HepG2 (cell line): ENCODE measurements around the gene CFAP70.

Source experiments
- CSRNP2 ChIP-seq: sonication (generic); formaldehyde crosslinking; conservative IDR thresholded peaks from 2 replicates; pipeline ENCODE4 v1.8.0; 2022; ENCODE audit warnings: low read depth, missing genetic modification reagents
- CTCF ChIP-seq: sonication (generic); formaldehyde crosslinking; IDR thresholded peaks from 2 replicates; pipeline ENCODE4 v1.5.0; 2020; ENCODE audit warnings: mild to moderate bottlenecking, missing genetic modification reagents, moderate library complexity
- KLF11 ChIP-seq: IDR thresholded peaks from 2 replicates; pipeline ENCODE4 v1.6.1; 2016; ENCODE audit warnings: missing compliant biosample characterization
- MNT ChIP-seq: fragments of 450-650 bp; IDR thresholded peaks from 2 replicates; pipeline ENCODE4 v1.6.1; 2016
- NR3C1 ChIP-seq: sonication (generic); formaldehyde crosslinking; IDR thresholded peaks from 2 replicates; pipeline ENCODE4 v1.4.0; 2020; ENCODE audit warnings: missing genetic modification reagents
- REST ChIP-seq, 2 experiments: IDR thresholded peaks; 2 replicates each; pipeline ENCODE4 v1.6.1; 2011 to 2012; ENCODE audit warnings: low read length in 2 of 2, borderline replicate concordance in 1 of 2, low read depth in 1 of 2, mild to moderate bottlenecking in 1 of 2, moderate library complexity in 1 of 2
- SIN3A ChIP-seq: IDR thresholded peaks from 2 replicates; pipeline ENCODE4 v1.6.1; 2011; ENCODE audit warnings: low read depth, mild to moderate bottlenecking, control low read depth, low read length, borderline replicate concordance
- ZFP36 ChIP-seq: fragments of 150-350 bp; IDR thresholded peaks from 2 replicates; pipeline ENCODE4 v1.6.1; 2018; ENCODE audit warnings: borderline replicate concordance, low read length, low read depth; ENCODE audit not compliant: partially characterized antibody
- ZNF124 ChIP-seq: sonication (generic); formaldehyde crosslinking; IDR thresholded peaks from 2 replicates; pipeline ENCODE4 v1.4.0; 2020; ENCODE audit warnings: missing genetic modification reagents
- ZNF274 ChIP-seq: sonication (generic); formaldehyde crosslinking; IDR thresholded peaks from 2 replicates; pipeline ENCODE4 v1.5.1; 2020; ENCODE audit warnings: mild to moderate bottlenecking, missing genetic modification reagents
- TF ChIP-seq, protein P1 (sequence below): sonication (generic); formaldehyde crosslinking; IDR thresholded peaks from 2 replicates; pipeline ENCODE4 v1.5.0; 2020; ENCODE audit warnings: missing genetic modification reagents, mild to moderate bottlenecking, borderline replicate concordance
- TF ChIP-seq, protein P2 (sequence below): sonication (generic); formaldehyde crosslinking; IDR thresholded peaks from 2 replicates; pipeline ENCODE4 v1.4.0; 2020; ENCODE audit warnings: mild to moderate bottlenecking, missing genetic modification reagents

DNA sequence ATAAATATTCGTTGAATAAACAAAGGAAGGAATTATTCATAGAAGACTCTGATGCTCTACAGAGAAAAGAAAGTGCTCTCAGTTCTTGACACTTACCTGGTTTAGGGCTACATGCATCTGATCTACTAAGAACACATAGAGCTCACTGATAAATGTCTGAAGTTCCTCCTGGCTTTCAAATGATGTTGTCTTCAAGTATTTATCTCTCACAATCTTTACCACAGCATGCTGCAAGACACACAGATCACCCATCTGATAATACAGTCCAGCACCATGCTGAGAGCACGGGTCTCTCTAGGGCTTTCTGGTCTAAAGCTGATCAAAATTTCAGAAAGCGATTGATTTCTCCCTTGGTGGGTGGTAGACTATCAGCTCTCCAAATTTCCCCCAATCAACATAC, 61.7 kb downstream of the CFAP70 start:
- TF ChIP-seq KLF11 (CRISPR knock-in tag) (no peak), CTCF (no peak), ZNF124 (CRISPR knock-in tag) (no peak), ZFP36 (no peak), SIN3A (no peak), CSRNP2 (CRISPR knock-in tag) (no peak), NR3C1 (CRISPR knock-in tag) (no peak), MNT (no peak), REST (IDR thresholded peaks at IDR 0.05; ENCODE audit: borderline replicate concordance in 1 of 2, low read depth in 1 of 2, low read length in 2 of 2) (no peak), ZNF274 (CRISPR knock-in tag) (no peak)
- TF ChIP-seq, protein P1, sequence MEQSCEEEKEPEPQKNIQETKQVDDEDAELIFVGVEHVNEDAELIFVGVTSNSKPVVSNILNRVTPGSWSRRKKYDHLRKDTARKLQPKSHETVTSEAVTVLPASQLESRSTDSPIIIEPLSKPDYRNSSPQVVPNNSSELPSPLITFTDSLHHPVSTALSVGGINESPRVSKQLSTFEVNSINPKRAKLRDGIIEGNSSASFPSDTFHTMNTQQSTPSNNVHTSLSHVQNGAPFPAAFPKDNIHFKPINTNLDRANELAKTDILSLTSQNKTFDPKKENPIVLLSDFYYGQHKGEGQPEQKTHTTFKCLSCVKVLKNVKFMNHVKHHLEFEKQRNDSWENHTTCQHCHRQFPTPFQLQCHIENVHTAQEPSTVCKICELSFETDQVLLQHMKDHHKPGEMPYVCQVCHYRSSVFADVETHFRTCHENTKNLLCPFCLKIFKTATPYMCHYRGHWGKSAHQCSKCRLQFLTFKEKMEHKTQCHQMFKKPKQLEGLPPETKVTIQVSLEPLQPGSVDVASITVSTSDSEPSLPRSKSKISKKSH (CRISPR knock-in tag) = no peak
- TF ChIP-seq, protein P2, sequence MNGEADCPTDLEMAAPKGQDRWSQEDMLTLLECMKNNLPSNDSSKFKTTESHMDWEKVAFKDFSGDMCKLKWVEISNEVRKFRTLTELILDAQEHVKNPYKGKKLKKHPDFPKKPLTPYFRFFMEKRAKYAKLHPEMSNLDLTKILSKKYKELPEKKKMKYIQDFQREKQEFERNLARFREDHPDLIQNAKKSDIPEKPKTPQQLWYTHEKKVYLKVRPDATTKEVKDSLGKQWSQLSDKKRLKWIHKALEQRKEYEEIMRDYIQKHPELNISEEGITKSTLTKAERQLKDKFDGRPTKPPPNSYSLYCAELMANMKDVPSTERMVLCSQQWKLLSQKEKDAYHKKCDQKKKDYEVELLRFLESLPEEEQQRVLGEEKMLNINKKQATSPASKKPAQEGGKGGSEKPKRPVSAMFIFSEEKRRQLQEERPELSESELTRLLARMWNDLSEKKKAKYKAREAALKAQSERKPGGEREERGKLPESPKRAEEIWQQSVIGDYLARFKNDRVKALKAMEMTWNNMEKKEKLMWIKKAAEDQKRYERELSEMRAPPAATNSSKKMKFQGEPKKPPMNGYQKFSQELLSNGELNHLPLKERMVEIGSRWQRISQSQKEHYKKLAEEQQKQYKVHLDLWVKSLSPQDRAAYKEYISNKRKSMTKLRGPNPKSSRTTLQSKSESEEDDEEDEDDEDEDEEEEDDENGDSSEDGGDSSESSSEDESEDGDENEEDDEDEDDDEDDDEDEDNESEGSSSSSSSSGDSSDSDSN (CRISPR knock-in tag) = no peak
